HAP-1 (cell line): Measurements from ENCODE around the gene SCFD2.
"Not testable (repeated sequence)": the region's sequence is repeated elsewhere in the genome, so short reads cannot be mapped to it uniquely, and the experiment has no call there.

ENCODE experiments used
- DNase-seq, 2 experiments: peaks; one replicate each; pipeline ENCODE4 v3.0.0-alpha.2; 2016 to 2020; ENCODE audit warnings: low spot score in 2 of 2
- H3K27me3 ChIP-seq: fragments of 250-450 bp; sonication (Bioruptor Pico); 2 replicates; pipeline ENCODE4 v1.5.1; 2020; ENCODE audit warnings: low read depth, mild to moderate bottlenecking, moderate library complexity
- H3K36me3 ChIP-seq: fragments of 250-450 bp; sonication (Bioruptor Pico); replicated peaks from 2 replicates; pipeline ENCODE4 v1.5.1; 2020; ENCODE audit warnings: mild to moderate bottlenecking
- H3K4me1 ChIP-seq: fragments of 250-450 bp; sonication (Bioruptor Pico); 2 replicates; pipeline ENCODE4 v1.5.1; 2020; ENCODE audit warnings: mild to moderate bottlenecking
- H3K4me3 ChIP-seq: fragments of 250-450 bp; sonication (Bioruptor Pico); 2 replicates; pipeline ENCODE4 v1.5.1; 2020; ENCODE audit warnings: mild to moderate bottlenecking, moderate library complexity
- H3K9me3 ChIP-seq: fragments of 250-450 bp; sonication (Bioruptor Pico); 2 replicates; pipeline ENCODE4 v1.5.1; 2020; ENCODE audit warnings: mild to moderate bottlenecking, moderate library complexity
- in situ Hi-C: fragments of 300-500 bp; cut with MboI; formaldehyde crosslinking; loops from 3 replicates; pipeline ENCODE4 v1.14.3; 2020; ENCODE audit warnings: low sequenced_read_pairs, inconsistent platforms, mixed read lengths

The SCFD2 gene

GRCh38 chr4:53040459-53040815 is 325.4 kb downstream of the SCFD2 start:
- Histone ChIP-seq H3K4me1 (no peaks in the 10 kb centered on the region), H3K9me3 (no peaks in the 10 kb centered on the region), H3K4me3 (no peak overlapping the region), H3K36me3 (no peaks in the 10 kb centered on the region), H3K27me3 (no peaks in the 10 kb centered on the region)
- in situ Hi-C loops, result no loop called here
- no peak for DNase-seq

DNA sequence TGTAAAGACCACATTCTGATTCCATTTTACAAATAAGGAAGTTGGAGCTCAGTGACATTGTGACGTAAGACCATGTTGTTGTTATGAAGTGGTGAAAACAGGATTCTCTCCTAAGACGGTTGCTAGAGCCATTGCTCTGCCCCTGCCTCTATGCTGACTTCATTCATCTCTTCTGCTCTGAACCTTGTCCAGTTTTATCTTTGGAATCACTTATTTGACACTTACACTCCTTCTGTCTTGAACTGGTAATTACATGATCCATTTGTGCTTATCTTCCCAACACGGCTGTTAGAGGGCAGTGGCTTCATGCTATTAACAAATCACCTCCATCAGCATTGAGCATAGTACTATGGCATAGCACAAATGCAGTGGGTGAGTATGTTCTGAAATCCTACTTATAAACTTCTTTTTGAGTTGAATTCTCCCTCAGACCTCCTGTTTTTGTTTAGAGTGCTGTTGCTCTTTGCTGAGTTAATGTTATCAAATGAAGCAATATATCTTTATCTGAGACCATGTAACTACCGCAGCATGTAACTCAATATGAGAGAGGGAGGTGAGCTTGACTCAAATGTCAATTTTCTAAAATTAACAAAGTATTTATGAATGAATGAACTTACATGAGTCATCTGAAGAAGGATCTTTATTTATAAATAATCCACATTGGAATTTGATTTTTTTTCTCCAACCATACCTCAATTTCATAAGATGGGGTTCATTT is 326.0 kb downstream of the SCFD2 start:
- H3K4me3 ChIP-seq, result no peak overlapping the region
- H3K4me1 ChIP-seq, result no peaks in the 10 kb centered on the region
- no peak for DNase-seq
- in situ Hi-C loops, result no loop called here
- H3K9me3 ChIP-seq, result no peaks in the 10 kb centered on the region
- H3K36me3 ChIP-seq, result no peaks in the 10 kb centered on the region
- H3K27me3 ChIP-seq, result no peaks in the 10 kb centered on the region

DNA sequence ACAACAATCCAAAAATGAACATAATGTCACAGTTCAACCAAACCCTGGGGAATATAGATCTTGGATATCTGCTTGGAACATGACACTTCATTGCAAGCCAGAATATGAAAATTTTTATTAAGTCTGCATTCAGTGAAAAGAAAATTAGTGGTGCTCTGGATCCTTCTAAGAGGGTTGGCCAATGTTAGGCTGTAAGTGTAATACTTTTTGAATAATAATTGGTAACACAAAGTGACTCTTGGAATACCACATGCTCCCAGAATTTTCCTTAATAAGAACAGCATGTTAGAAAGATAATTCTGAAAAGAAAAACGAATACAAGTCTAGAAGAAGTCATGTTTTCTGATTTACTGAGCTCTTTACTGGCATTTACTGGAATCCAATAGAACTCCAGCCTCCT is 328.0 kb downstream of the SCFD2 start:
- H3K4me1 ChIP-seq, result no peaks in the 10 kb centered on the region

DNA sequence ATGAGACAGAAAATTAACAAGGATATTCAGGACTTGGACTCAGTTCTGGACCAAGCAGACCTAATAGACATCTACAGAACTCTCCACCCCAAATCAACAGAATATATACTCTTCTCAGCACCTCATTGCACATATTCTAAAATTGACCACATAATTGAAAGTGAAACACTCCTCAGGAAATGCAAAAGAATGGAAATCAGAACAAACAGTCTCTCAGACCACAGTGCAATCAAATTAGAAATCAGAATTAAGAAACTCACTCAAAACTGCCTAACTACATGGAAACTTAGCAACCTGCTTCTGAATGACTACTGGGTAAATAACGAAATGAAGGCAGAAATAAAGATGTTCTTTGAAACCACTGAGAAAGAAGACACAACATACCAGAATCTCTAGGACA is 333.0 kb downstream of the SCFD2 start:
- H3K4me3 ChIP-seq, H3K36me3 ChIP-seq, DNase-seq, H3K9me3 ChIP-seq, in situ Hi-C loops, H3K4me1 ChIP-seq, H3K27me3 ChIP-seq: not testable (repeated sequence)

More for the DNA sequence above, 328.0 kb downstream of the SCFD2 start:
- H3K27me3 ChIP-seq, result no peaks in the 10 kb centered on the region
- no peaks in the 10 kb centered on the region for H3K36me3 ChIP-seq
- no peaks in the 10 kb centered on the region for H3K9me3 ChIP-seq
- no peak for DNase-seq
- no peak overlapping the region for H3K4me3 ChIP-seq
- in situ Hi-C loops, result no loop called here

- H3K27me3 ChIP-seq, result no peaks in the 10 kb centered on the region
- in situ Hi-C loops, result no loop called here
- no peaks in the 10 kb centered on the region for H3K9me3 ChIP-seq
- no peaks in the 10 kb centered on the region for H3K4me1 ChIP-seq
- H3K4me3 ChIP-seq, result no peak overlapping the region
- DNase-seq, result no peak
- H3K36me3 ChIP-seq, result no peaks in the 10 kb centered on the region
These were observed 339.6 kb downstream of the SCFD2 start for GRCh38 chr4:53026233-53026632.

- Histone ChIP-seq H3K4me3 (no peak overlapping the region), H3K27me3 (no peaks in the 10 kb centered on the region), H3K9me3 (no peaks in the 10 kb centered on the region), H3K36me3 (no peaks in the 10 kb centered on the region), H3K4me1 (0 out of 2 replicates have a peak, but pooled peaks cover 4% of the 10 kb centered on the region)
- in situ Hi-C loops, result loop anchor here (25.0 kb wide), 2 partner anchors 164 to 889 kb away; no protein-coding TSS in a partner anchor
- DNase-seq, result no peak
These were observed 342.1 kb downstream of the SCFD2 start for GRCh38 chr4:53023677-53024299.

- in situ Hi-C loops, result loop anchor here (25.0 kb wide), 2 partner anchors 165 to 890 kb away; no protein-coding TSS in a partner anchor
- no peak overlapping the region for H3K4me3 ChIP-seq
- no peaks in the 10 kb centered on the region for H3K27me3 ChIP-seq
- no peaks in the 10 kb centered on the region for H3K36me3 ChIP-seq
- H3K4me1 ChIP-seq, result 0 out of 2 replicates have a peak, but pooled peaks cover 4% of the 10 kb centered on the region
- DNase-seq, result no peak
- H3K9me3 ChIP-seq, result no peaks in the 10 kb centered on the region
These were observed 343.3 kb downstream of the SCFD2 start for GRCh38 chr4:53022513-53023100.

GRCh38 chr4:53021754-53022512 is 343.9 kb downstream of the SCFD2 start:
- H3K4me3 ChIP-seq, result no peak overlapping the region
- 0 out of 2 replicates have a peak, but pooled peaks cover 4% of the 10 kb centered on the region for H3K4me1 ChIP-seq
- no peaks in the 10 kb centered on the region for H3K36me3 ChIP-seq
- no peak for DNase-seq
- in situ Hi-C loops, result loop anchor here (25.0 kb wide), 2 partner anchors 165 to 890 kb away; no protein-coding TSS in a partner anchor
- no peaks in the 10 kb centered on the region for H3K27me3 ChIP-seq
- H3K9me3 ChIP-seq, result no peaks in the 10 kb centered on the region

DNA sequence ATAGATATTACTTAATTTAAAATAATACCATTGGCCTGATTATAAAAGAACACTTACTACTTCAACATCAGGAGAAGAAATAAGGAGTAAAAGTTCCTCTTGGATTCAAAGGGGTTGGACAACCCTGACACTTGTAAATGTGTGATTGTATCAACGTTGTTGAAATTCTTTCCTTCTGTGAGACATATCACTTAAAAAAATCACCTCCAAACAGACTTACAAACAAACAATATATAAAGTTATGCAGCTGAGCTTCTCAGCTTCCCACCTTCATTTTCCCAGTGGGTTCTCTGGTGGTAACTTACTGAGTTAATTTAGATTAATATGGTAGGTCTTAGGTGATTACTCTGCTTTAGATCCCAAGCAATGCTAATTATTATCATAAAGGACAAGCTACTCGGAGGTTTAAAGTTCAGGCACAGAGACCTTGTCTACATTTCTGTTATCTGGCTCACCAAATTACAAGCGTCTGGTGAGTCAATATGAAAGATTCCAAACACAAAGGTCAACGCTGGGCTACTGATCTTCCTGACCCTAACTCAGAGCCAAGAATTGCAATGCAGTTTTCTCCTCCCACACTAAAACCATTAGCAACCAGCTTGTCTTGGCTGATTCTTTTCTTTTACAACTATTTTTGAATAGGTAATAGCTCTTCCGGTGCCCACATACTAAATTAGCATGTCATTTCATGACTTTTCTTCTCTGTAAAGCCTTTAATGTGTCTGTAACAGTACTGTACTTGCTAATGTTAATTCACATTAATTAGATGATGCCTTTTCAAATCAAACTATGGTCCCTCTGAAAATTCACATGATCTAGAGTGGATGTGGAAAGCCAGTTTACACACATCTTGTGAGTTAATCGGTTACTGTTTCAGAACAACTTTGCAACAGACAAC is 346.1 kb downstream of the SCFD2 start:
- in situ Hi-C loops, result loop anchor here (10.0 to 25.0 kb wide), 3 partner anchors 168 to 1215 kb away; no protein-coding TSS in a partner anchor
- H3K36me3 ChIP-seq, result no peaks in the 10 kb centered on the region
- H3K4me3 ChIP-seq, result no peak overlapping the region
- H3K27me3 ChIP-seq, result no peaks in the 10 kb centered on the region
- no peaks in the 10 kb centered on the region for H3K9me3 ChIP-seq
- H3K4me1 ChIP-seq, result 0 out of 2 replicates have a peak, but pooled peaks cover 4% of the 10 kb centered on the region
- DNase-seq, result no peak

DNA sequence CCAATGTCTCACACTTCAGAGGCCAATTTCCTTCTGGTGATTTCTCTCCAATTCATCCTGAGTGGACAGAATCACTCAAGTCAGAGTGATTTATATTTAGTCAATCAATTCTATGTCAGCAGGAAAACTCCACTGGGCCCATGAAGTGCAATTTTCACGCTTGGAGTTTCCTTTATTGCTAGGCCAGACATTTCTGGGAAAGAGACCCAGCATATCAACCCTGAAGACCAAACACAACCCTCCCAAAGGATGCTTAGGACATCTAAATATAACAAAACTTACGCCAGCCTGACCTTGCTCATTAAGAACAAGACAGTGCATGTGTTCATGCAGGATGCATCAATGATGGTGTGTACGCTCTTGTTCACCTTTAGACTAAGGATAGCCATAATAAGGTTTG is 347.4 kb downstream of the SCFD2 start:
- Histone ChIP-seq H3K4me1 (0 out of 2 replicates have a peak, but pooled peaks cover 4% of the 10 kb centered on the region), H3K4me3 (no peak overlapping the region), H3K27me3 (no peaks in the 10 kb centered on the region), H3K36me3 (no peaks in the 10 kb centered on the region), H3K9me3 (no peaks in the 10 kb centered on the region)
- no peak for DNase-seq
- in situ Hi-C loops, result loop anchor here (10.0 to 25.0 kb wide), 3 partner anchors 169 to 1216 kb away; no protein-coding TSS in a partner anchor

DNA sequence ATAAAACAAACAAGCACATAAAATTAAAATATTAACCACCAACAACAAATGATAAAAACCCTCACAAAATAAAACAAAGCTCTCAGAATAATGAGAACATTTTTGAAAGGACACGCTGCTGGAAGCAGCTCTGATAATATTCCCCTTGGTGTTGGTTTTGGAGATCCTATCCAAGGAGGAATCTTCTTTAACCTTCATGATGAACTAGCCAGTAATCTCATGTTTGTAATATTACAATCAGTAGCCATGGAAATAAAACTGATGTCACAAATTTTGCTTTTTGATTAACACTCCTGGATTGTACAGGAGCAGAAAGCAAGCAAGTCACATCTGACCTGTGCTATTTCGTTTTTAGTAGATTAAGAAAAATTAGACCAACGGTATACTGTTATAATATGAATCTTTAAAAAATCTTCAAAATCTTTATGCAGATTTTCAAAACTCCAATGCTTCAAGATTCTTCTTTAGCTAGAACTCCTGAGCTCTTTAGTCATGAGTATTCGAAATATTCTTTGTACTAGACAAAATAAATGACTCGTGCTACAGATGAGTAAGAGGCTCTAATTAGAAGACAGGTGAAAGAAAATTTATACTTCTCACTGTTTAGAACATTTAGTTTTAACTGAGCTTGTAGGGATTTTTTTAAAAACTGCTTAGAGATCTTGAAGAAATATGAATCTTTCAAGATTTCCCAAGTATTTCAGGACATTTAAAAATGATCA is 349.6 kb downstream of the SCFD2 start:
- Histone ChIP-seq H3K4me3 (no peak overlapping the region), H3K4me1 (0 out of 2 replicates have a peak, but pooled peaks cover 4% of the 10 kb centered on the region), H3K9me3 (no peaks in the 10 kb centered on the region), H3K27me3 (no peaks in the 10 kb centered on the region), H3K36me3 (no peaks in the 10 kb centered on the region)
- in situ Hi-C loops, result loop anchor here (10.0 to 25.0 kb wide), 3 partner anchors 171 to 1219 kb away; no protein-coding TSS in a partner anchor
- no peak for DNase-seq

DNA sequence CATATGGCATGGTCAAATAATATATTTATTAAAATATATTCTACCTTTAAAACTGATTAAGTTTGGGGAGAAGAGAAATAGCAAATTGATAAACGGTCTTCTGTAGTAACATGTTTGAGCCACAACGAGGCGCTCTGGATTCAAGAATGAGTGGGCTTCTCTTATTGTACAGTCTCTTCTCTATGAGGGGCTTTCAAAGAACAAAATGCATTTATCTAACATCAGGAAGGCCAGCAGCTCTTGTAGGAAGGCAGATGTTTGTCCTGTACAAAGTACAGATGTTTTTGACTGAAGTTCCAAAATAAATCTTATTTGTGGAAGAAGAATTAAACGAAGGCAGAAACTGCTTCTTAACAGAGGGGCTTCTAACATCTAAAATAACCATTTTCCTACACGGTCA is 350.2 kb downstream of the SCFD2 start:
- DNase-seq, result peak; percentile 64 to 68
- in situ Hi-C loops, result loop anchor here (10.0 to 25.0 kb wide), 3 partner anchors 172 to 1219 kb away; no protein-coding TSS in a partner anchor
- H3K4me1 ChIP-seq, result 0 out of 2 replicates have a peak, but pooled peaks cover 4% of the 10 kb centered on the region

More for the DNA sequence above, 350.2 kb downstream of the SCFD2 start:
- H3K27me3 ChIP-seq, result no peaks in the 10 kb centered on the region
- H3K9me3 ChIP-seq, result no peaks in the 10 kb centered on the region
- no peak overlapping the region for H3K4me3 ChIP-seq
- no peaks in the 10 kb centered on the region for H3K36me3 ChIP-seq
